Measurements from ENCODE around the gene PGR. TPM values are rescaled to one million over a fixed set of nuclear protein-coding genes. Genes with fewer than 3 reads are reported as not detected.

PGR gene
- total RNA-seq, 1 donor = 0.63 TPM

- DNase-seq (ENCODE audit: low read depth) = no peak
- H3K4me3 ChIP-seq (ENCODE audit: low read depth, low read length) = no peak overlapping the region
- TF ChIP-seq CTCF (IDR thresholded peaks at IDR 0.05; ENCODE audit: insufficient read depth, low read length) = no peak
These were observed 144.9 kb downstream of the PGR start for GRCh38 chr11:100984668-100985067.

GRCh38 chr11:100981196-100981824, 148.3 kb downstream of the PGR start:
- H3K4me3 ChIP-seq (ENCODE audit: low read depth, low read length) = no peak overlapping the region
- TF ChIP-seq CTCF (IDR thresholded peaks at IDR 0.05; ENCODE audit: insufficient read depth, low read length) = no peak
- no peak for DNase-seq (ENCODE audit: low read depth)

- peak; percentile 21 for DNase-seq (ENCODE audit: low read depth)
- no peak overlapping the region for H3K4me3 ChIP-seq (ENCODE audit: low read depth, low read length)
These were observed 149.5 kb downstream of the PGR start for GRCh38 chr11:100980156-100980555.

More at GRCh38 chr11:100980156-100980555, 149.5 kb downstream of the PGR start:
- peak; percentile 30 for TF ChIP-seq CTCF (IDR thresholded peaks at IDR 0.05; ENCODE audit: insufficient read depth, low read length)
